K562 (cell line): ENCODE results near the gene ZNF326. TPM values are rescaled to one million over a fixed set of nuclear protein-coding genes. Genes with fewer than 3 reads are reported as not detected.

Experiments used
- BRD9 ChIP-seq: fragments of 450-650 bp; IDR thresholded peaks from 2 replicates; pipeline ENCODE4 v1.6.1; 2018; ENCODE audit warnings: low read depth; ENCODE audit not compliant: partially characterized antibody
- CBFA2T2 ChIP-seq: fragments of 450-650 bp; conservative IDR thresholded peaks from 2 replicates; pipeline ENCODE4 v1.6.1; 2017; ENCODE audit warnings: mild to moderate bottlenecking
- HDAC1 ChIP-seq, 2 experiments: fragments of 450-650 bp; IDR thresholded peaks; 2 replicates each; pipeline ENCODE4 v1.6.1; 2016 to 2017; ENCODE audit warnings: inconsistent platforms in 1 of 2, mild to moderate bottlenecking in 1 of 2, moderate library complexity in 1 of 2
- KDM4B ChIP-seq, 2 experiments: fragments of 450-650 bp in 1 of 2; sonication (generic) in 1 of 2; IDR thresholded peaks; 2 replicates each; pipeline ENCODE4 v1.6.1; 2016 to 2017; ENCODE audit warnings: borderline replicate concordance in 2 of 2, antibody characterized with exemption in 1 of 2, low read depth in 1 of 2, mild to moderate bottlenecking in 1 of 2
- MTA3 ChIP-seq: fragments of 450-650 bp; formaldehyde crosslinking; IDR thresholded peaks from 2 replicates; pipeline ENCODE4 v1.6.1; 2017; ENCODE audit warnings: mild to moderate bottlenecking, borderline replicate concordance
- NCOA2 ChIP-seq, 2 experiments: fragments of 450-650 bp; IDR thresholded peaks; 2 replicates each; pipeline ENCODE4 v1.6.1; 2018; ENCODE audit warnings: mild to moderate bottlenecking in 2 of 2, moderate library complexity in 1 of 2; ENCODE audit not compliant: partially characterized antibody in 2 of 2
- NFE2 ChIP-seq: IDR thresholded peaks from 2 replicates; pipeline ENCODE4 v1.6.1; 2014; ENCODE audit warnings: antibody characterized with exemption, low read depth
- RFX1 ChIP-seq: fragments of 450-650 bp; IDR thresholded peaks from 2 replicates; pipeline ENCODE4 v1.6.1; 2016; ENCODE audit warnings: mild to moderate bottlenecking, moderate library complexity
- TCF7L2 ChIP-seq: fragments of 150-350 bp; IDR thresholded peaks from 2 replicates; pipeline ENCODE4 v1.6.1; 2016; ENCODE audit warnings: low read depth, mild to moderate bottlenecking, low read length, moderate library complexity
- TRIM28 ChIP-seq: fragments of 450-650 bp; IDR thresholded peaks from 2 replicates; pipeline ENCODE4 v1.6.1; 2017
- ZBTB43 ChIP-seq: sonication (generic); formaldehyde crosslinking; IDR thresholded peaks from 2 replicates; pipeline ENCODE4 v1.8.0; 2023; ENCODE audit warnings: mild to moderate bottlenecking, missing genetic modification reagents
- ZHX1 ChIP-seq: fragments of 150-350 bp; conservative IDR thresholded peaks from 2 replicates; pipeline ENCODE4 v1.6.1; 2014; ENCODE audit warnings: low read length
- ZNF395 ChIP-seq: fragments of 200-800 bp; sonication (Bioruptor generic); IDR thresholded peaks from 2 replicates; pipeline ENCODE4 v1.6.1; 2017; ENCODE audit warnings: missing genetic modification characterization, missing compliant biosample characterization
- ZNF740 ChIP-seq, 3 experiments: fragments of 200-800 bp in 1 of 3; sonication (Bioruptor generic) in 1 of 3; sonication (generic) in 1 of 3; formaldehyde crosslinking in 1 of 3; IDR thresholded peaks; 2 replicates each; pipeline versions ENCODE4 v1.6.1 to v1.8.0; 2016 to 2022; ENCODE audit warnings: mild to moderate bottlenecking in 2 of 3, missing compliant biosample characterization in 2 of 3, missing genetic modification characterization in 2 of 3, missing genetic modification reagents in 1 of 3
- polyA plus RNA-seq, 8 experiments: library from polyadenylated mRNA; depleted of rRNA in 4 of 8; stranded (reverse) in 5 of 8; unstranded in 3 of 8; fragments of >200 nt; fragmentation: Nextera tagmentation in 2 of 8; fragmentation: Illumina TruSeq in 1 of 8; extraction: Ambion mirVana in 2 of 8; extraction: Trizol in 1 of 8; gene quantifications; 2 replicates each; pipeline versions ENCODE4 v1.2.1 to v1.2.3, GENCODE V29; 2011 to 2014; ENCODE audit warnings: inconsistent platforms in 1 of 8, missing spikeins in 1 of 8
- total RNA-seq, 7 experiments: library from RNA; depleted of rRNA in 6 of 7; stranded (reverse); fragments of >200 nt in 6 of 7; fragmentation: Illumina TruSeq in 2 of 7; extraction: Trizol in 2 of 7; gene quantifications; 2 replicates each; pipeline versions ENCODE4 v1.2.1 to v1.2.3, GENCODE V29; 2011 to 2021; ENCODE audit warnings: low replicate concordance in 1 of 7
- TF ChIP-seq, protein P1 (sequence below): fragments of 450-650 bp; IDR thresholded peaks from 2 replicates; pipeline ENCODE4 v1.6.1; 2016; ENCODE audit warnings: borderline replicate concordance

The ZNF326 gene
- total and polyA plus RNA-seq, 9 of the 15 experiments (the other 6 are each of a cell fraction or from before 2014, with no cell fraction given) = 7.2 to 33.2 (median 20.1) TPM

DNA sequence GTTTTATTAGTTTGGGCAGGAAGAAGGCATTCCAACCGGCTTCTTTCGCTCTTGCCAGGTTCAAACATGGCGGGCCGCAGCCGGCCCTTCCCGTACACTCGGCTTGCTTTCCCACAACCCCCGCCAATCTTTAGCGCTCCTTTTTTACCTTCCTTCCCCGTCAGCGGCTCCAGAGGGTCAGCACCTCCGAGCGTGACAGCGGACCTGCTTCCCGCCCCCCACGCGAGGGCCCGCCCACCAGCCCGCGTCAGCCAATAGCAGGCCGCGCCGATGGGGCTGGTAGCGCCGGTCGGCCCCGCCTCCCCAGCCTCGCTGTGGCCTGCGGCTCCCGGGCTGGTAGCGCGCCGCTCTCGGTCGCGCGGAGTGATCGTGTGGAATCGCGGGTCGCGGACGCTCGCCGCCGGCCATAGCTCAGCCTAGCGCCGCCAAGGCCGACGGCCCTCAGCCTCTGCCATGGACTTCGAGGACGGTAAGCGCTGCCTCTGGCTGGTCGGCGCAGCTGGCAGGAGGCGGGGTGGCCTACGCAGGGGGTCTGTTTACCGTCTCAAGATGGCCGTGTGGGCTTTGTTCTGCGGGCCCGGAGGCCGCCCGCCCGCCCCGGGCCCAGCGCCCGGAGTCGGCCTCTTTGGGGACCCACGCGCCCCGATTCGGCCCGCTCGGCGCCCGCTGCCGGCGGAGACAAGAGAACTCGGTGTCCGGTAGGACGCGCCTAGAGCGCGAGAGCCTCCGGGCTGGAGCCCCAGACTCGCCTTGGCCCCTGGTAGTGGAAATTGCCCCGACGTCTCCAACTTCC lies at the start of gene ZNF326 (continued):
- TF ChIP-seq ZHX1 (0 out of 2 replicates have a peak, but pooled peaks have one; percentile 49), TRIM28 (no peak), NCOA2 (IDR thresholded peaks at IDR 0.05; ENCODE audit: partially characterized antibody in 2 of 2) (no peak), HDAC1 (IDR thresholded peaks at IDR 0.05) (peak in 1 of 2 experiments; percentile 72; a peak in 2 of 4 replicates), ZBTB43 (CRISPR knock-in tag) (no peak; the same call in 1 of the 2 replicates), KDM4B (IDR thresholded peaks at IDR 0.05; ENCODE audit: borderline replicate concordance in 2 of 2, low read depth in 1 of 2) (peak in 1 of 2 experiments; percentile 36; a peak in 1 of 4 replicates), ZNF740 (CRISPR knock-in tag; IDR thresholded peaks at IDR 0.05) (no peak), ZNF740 (tag; IDR thresholded peaks at IDR 0.05) (no peak), RFX1 (no peak), BRD9 (peak; percentile 10), CBFA2T2 (no peak), TCF7L2 (no peak; the same call in 1 of the 2 replicates), MTA3 (peak; percentile 90), NFE2 (no peak), ZNF395 (0 out of 2 replicates have a peak, but pooled peaks have one; percentile 77)
- TF ChIP-seq, protein P1, sequence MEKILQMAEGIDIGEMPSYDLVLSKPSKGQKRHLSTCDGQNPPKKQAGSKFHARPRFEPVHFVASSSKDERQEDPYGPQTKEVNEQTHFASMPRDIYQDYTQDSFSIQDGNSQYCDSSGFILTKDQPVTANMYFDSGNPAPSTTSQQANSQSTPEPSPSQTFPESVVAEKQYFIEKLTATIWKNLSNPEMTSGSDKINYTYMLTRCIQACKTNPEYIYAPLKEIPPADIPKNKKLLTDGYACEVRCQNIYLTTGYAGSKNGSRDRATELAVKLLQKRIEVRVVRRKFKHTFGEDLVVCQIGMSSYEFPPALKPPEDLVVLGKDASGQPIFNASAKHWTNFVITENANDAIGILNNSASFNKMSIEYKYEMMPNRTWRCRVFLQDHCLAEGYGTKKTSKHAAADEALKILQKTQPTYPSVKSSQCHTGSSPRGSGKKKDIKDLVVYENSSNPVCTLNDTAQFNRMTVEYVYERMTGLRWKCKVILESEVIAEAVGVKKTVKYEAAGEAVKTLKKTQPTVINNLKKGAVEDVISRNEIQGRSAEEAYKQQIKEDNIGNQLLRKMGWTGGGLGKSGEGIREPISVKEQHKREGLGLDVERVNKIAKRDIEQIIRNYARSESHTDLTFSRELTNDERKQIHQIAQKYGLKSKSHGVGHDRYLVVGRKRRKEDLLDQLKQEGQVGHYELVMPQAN = no peak; the same call in 1 of the 2 replicates
